Neural progenitor cell (in vitro differentiated cells): Measurements from ENCODE around the gene SPATA46.

Experiments used
- EZH2 ChIP-seq: fragments of 200-600 bp; sonication (generic); IDR thresholded peaks from 2 replicates; pipeline ENCODE4 v1.6.1; 2017; ENCODE audit warnings: antibody characterized with exemption, mild to moderate bottlenecking, moderate library complexity
- TF ChIP-seq, protein P1 (sequence below): fragments of 200-600 bp; sonication (generic); IDR thresholded peaks from 2 replicates; pipeline ENCODE4 v1.5.1; 2017; ENCODE audit warnings: antibody characterized with exemption, mild to moderate bottlenecking

DNA sequence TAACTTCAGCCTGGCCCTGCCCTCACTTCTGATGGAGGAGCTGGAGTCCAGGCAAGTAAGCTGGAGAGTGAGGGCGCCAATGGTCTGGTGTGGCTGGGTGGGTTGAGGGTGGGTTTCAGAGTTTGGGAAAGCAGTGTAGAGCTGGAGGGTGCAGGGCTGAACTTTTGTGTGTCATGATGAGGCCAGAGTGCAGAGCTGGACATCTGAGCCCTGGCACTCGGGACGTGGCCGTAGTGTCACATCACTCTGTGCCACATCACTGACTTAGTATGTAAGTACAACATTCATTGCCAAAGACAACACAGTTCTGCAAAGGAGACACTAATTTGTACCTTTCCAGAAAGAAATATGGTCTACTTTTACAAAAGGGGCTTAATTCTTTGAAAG, 15.8 kb downstream of the SPATA46 start:
- no peak for TF ChIP-seq EZH2
- TF ChIP-seq, protein P1, sequence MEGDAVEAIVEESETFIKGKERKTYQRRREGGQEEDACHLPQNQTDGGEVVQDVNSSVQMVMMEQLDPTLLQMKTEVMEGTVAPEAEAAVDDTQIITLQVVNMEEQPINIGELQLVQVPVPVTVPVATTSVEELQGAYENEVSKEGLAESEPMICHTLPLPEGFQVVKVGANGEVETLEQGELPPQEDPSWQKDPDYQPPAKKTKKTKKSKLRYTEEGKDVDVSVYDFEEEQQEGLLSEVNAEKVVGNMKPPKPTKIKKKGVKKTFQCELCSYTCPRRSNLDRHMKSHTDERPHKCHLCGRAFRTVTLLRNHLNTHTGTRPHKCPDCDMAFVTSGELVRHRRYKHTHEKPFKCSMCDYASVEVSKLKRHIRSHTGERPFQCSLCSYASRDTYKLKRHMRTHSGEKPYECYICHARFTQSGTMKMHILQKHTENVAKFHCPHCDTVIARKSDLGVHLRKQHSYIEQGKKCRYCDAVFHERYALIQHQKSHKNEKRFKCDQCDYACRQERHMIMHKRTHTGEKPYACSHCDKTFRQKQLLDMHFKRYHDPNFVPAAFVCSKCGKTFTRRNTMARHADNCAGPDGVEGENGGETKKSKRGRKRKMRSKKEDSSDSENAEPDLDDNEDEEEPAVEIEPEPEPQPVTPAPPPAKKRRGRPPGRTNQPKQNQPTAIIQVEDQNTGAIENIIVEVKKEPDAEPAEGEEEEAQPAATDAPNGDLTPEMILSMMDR: no peak
